Stimulated activated CD4-positive, alpha-beta T cell treated with anti-CD3 and anti-CD28 coated beads, Interleukin-15, amount 100 ng/mL, for 1 hour (primary cell): ENCODE measurements around the gene HHEX.
"Not testable (repeated sequence)": the region's sequence is repeated elsewhere in the genome, so short reads cannot be mapped to it uniquely, and the experiment has no call there.

Source experiments
- DNase-seq, 2 donors: peaks; one replicate each; pipeline ENCODE4 v3.0.0-alpha.2; 2020; ENCODE audit warnings: low read depth in 1 of 2, low spot score in 1 of 2

The HHEX gene

DNA sequence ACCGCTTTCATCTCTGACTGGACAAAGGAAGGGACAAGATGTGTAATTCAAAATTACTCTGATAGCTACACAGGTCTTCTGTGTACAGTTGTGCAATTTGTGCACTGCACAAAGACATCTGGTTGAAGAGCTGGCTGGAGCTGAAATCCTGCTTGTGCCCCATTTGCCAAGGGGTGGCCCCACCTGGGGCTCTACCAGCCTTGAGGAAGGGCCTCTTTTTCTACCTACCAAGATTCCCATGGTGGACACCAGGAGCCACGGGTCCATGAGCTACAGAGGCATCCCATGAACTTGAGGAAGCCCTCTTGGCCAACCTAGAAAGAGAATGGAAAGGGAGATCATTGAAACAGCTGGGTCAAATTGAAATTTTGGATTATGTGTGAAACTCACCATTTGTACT lies 43.2 kb downstream of the HHEX start:
- no peak for DNase-seq

DNA sequence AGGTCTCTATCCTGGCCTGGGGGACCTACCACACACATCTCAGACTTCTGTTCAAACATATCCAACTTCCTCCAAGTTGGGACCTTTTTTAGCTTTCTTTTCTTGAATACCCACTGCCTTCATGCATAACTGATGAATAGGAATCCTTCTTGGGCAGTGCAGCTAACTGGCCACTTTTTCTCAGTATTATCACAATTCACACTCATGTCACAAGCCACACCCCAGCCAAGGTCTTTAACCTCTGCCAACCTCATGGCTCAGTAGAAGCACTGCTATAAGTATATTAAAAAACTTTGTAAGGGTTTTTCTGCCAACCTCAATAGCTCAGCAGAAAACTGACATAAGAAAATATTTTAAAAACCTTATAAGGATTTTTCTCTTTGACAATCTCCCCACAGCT lies 44.5 kb downstream of the HHEX start:
- DNase-seq: no peak

DNA sequence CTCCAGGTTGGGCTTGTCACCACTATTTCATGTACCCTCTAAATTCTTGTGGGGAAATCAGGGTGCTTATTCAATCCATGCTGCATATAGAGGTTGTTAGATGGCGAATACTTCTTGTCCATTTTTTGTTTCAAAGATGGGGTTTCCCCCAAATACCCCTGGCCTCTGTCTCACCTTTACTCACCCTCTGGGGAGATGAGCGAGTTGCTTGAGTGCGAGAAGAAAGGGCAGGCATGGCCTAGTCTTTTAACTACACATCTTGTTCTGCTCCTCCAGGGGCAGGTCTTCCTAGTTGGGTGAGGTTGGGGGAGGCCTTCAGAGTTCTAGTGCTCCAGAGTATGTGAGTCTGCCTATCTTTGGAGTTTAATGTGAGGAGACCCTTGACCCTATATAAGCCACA lies 46.2 kb downstream of the HHEX start:
- DNase-seq: no peak

GRCh38 chr10:92737484-92737883 lies 47.7 kb downstream of the HHEX start:
- no peak for DNase-seq

DNA sequence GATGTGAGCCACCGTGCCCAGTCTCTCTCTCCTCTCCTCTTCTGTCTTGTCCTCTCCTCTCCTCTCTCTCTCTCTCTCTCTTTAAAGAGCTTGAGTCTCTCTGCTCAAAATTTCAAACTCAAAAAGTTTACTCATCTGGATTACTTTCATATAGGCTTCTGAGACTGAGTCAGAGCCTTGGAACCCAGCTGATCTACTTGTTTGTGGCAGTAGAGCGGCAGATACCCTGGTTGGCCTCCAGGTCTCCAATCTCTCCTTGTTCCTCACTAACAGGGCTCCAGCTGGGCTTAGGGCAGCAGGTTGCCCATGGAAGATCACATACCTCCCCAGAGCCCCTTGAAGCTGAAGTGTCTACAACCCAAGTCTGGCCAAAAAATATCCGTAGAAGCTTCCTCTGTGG lies 51.0 kb downstream of the HHEX start:
- DNase-seq: no peak

GRCh38 chr10:92741741-92742140 lies 52.0 kb downstream of the HHEX start:
- not testable (repeated sequence) for DNase-seq

- DNase-seq: no peak
Observed at GRCh38 chr10:92742331-92743228, 52.8 kb downstream of the HHEX start.
